ENCODE measurements around the gene SERPINB10. TPM values are rescaled to one million over a fixed set of nuclear protein-coding genes. Genes with fewer than 3 reads are reported as not detected.

SERPINB10 gene
- total RNA-seq, 1 experiment from 2014 or later: not detected

DNA sequence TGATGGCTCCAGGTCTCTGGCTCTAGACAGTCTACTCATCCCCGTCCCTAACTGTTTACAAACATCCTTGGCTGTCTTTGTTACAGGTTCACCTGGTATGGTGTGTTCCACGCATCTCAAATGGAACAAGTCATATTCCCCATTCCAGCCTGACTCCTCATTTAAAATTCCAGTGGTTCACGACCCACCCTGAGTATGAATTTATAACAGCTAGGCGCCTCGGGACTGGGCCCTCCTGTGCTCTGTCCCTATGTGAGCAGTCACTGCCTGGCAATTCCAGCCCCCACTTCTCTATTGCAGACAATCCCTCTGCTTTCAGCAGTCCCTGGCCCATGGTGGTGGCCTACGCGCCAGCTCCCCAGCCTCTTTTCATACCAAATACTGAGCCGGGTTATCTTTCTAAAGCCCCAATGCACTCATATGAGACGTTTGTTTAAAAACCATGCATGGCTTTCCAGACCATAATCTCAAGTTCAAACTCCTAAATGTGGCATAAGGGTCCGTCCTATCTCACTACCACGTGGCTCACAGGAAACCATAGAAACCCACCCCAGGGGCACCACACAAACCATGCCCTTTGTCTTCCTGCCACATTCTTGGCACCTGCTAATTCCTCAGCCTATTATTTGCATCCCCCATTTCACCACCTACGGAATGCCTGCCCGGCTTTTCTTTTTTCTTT is 63.7 kb downstream of the SERPINB10 start:
- no peak for DNase-seq (ENCODE audit: low spot score)
- in situ Hi-C loops (cut with HindIII; ENCODE audit: low sequenced_read_pairs): no loop called here

DNA sequence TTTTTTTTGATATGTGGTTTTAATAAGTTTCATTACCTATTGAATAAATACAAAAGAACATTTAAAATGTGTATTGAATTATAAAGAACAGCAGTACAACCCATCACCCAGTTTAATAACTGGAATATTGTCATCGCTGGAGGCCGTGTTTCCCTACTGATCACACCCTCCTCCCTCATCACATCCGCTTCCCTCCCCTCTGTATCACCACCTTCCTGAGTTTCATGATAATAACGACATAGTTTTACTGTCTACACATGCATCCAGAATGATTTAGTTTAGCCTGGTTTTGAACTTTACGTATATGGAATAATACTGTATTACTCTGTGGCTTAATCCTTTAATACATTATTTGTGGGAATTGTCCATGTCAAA is 64.2 kb downstream of the SERPINB10 start:
- in situ Hi-C loops (cut with HindIII; ENCODE audit: low sequenced_read_pairs): no loop called here
- no peak for DNase-seq (ENCODE audit: low spot score)

- in situ Hi-C loops (cut with HindIII; ENCODE audit: low sequenced_read_pairs): no loop called here
- DNase-seq (ENCODE audit: low spot score): peak; percentile 6
Measured at GRCh38 chr18:63974991-63975390, 67.2 kb downstream of the SERPINB10 start.

- no peak for DNase-seq (ENCODE audit: low spot score)
- in situ Hi-C loops (cut with HindIII; ENCODE audit: low sequenced_read_pairs): no loop called here
Measured at GRCh38 chr18:63975628-63976027, 67.9 kb downstream of the SERPINB10 start.

- DNase-seq (ENCODE audit: low spot score): no peak
- in situ Hi-C loops (cut with HindIII; ENCODE audit: low sequenced_read_pairs): no loop called here
Measured at GRCh38 chr18:63977040-63977439, 69.3 kb downstream of the SERPINB10 start.

- in situ Hi-C loops (cut with HindIII; ENCODE audit: low sequenced_read_pairs): no loop called here
- DNase-seq (ENCODE audit: low spot score): peak; percentile 69
Measured at GRCh38 chr18:63979409-63979920, 71.7 kb downstream of the SERPINB10 start.

- no peak for DNase-seq (ENCODE audit: low spot score)
- in situ Hi-C loops (cut with HindIII; ENCODE audit: low sequenced_read_pairs): no loop called here
Measured at GRCh38 chr18:63980027-63980426, 72.3 kb downstream of the SERPINB10 start.

- DNase-seq (ENCODE audit: low spot score): no peak
- in situ Hi-C loops (cut with HindIII; ENCODE audit: low sequenced_read_pairs): no loop called here
Measured at GRCh38 chr18:63980896-63981460, 73.2 kb downstream of the SERPINB10 start.

GRCh38 chr18:63981719-63982118 is 74.0 kb downstream of the SERPINB10 start:
- DNase-seq (ENCODE audit: low spot score): no peak
- in situ Hi-C loops (cut with HindIII; ENCODE audit: low sequenced_read_pairs): no loop called here

DNA sequence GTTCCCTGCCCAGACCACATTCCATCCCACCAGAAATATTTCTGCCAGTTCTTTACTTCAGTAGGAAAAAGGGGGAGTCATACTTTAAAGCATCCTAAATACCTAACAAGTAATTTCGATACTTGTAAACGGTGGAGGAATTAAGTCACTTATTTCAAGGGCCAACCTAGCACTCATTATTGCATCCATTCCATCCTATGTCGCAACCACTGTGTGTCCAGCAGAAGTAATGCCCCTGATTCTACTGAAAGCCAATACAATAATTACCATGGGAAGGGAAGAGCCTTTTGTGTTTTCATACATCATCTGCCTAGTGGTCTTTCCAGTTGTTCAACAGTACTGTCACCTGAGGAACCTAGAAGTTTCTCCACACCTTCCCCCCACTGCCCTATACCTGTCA is 74.6 kb downstream of the SERPINB10 start:
- in situ Hi-C loops (cut with HindIII; ENCODE audit: low sequenced_read_pairs): no loop called here
- DNase-seq (ENCODE audit: low spot score): no peak

Other genes with a start within 250 kb of the SERPINB10 start
- not detected in 2 replicates for gene SERPINB3, start 246.1 kb upstream of the SERPINB10 start, total RNA-seq (2014; rRNA removed; shearing (Covaris generic))
- not detected in 2 replicates for gene SERPINB11, start 205.0 kb upstream of the SERPINB10 start, total RNA-seq (2014; rRNA removed; shearing (Covaris generic))
- gene SERPINB7, start 132.5 kb upstream of the SERPINB10 start, total RNA-seq (2014; rRNA removed; shearing (Covaris generic)): not detected in 2 replicates
- not detected in 2 replicates for gene SERPINB2, start 20.3 kb upstream of the SERPINB10 start, total RNA-seq (2014; rRNA removed; shearing (Covaris generic))
- not detected in 2 replicates for gene HMSD, start 41.3 kb downstream of the SERPINB10 start, total RNA-seq (2014; rRNA removed; shearing (Covaris generic))
- gene SERPINB8, start 62.1 kb downstream of the SERPINB10 start, total RNA-seq (2014; rRNA removed; shearing (Covaris generic)): not detected in 2 replicates
- gene LINC00305, start 241.1 kb downstream of the SERPINB10 start, total RNA-seq (2014; rRNA removed; shearing (Covaris generic)): not detected in 2 replicates

Measured in G401 (cell line).